ENCODE results near the gene MVK. TPM values are rescaled to one million over a fixed set of nuclear protein-coding genes. Genes with fewer than 3 reads are reported as not detected.

Gene MVK
- total RNA-seq, 1 experiment from 2014 or later = 19.2 TPM

GRCh38 chr12:109632342-109632741 lies 58.7 kb downstream of the MVK start:
- Histone ChIP-seq H4K8ac (replicated peaks; ENCODE audit: insufficient read length, low read depth, low read length) (no peak overlapping the region), H3K4ac (ENCODE audit: low read depth, low read length) (no peak overlapping the region), H3K79me1 (ENCODE audit: insufficient read depth, low read depth, low read length, poor library complexity, severe bottlenecking) (no peaks in the 10 kb centered on the region), H3K27me3 (ENCODE audit: insufficient read depth, low read length) (no peaks in the 10 kb centered on the region), H3K27ac (ENCODE audit: insufficient read length, low read depth, low read length) (no peak overlapping the region), H3K18ac (ENCODE audit: insufficient read length, low read depth, low read length) (no peak overlapping the region), H3K23me2 (ENCODE audit: insufficient read length, low read depth, low read length, poor library complexity, severe bottlenecking) (no peaks in the 10 kb centered on the region), H3K79me2 (ENCODE audit: insufficient read depth, low read length) (no peaks in the 10 kb centered on the region), H2BK20ac (ENCODE audit: low read depth, low read length, poor library complexity, severe bottlenecking) (no peak overlapping the region), H4K91ac (ENCODE audit: insufficient read length, low read depth, low read length) (no peak overlapping the region), H3K4me2 (ENCODE audit: insufficient read depth, insufficient read length, low read length) (no peak overlapping the region), H4K20me1 (ENCODE audit: control insufficient read depth, insufficient read depth, insufficient read length) (peaks cover 2% of the 10 kb centered on the region), H3K23ac (ENCODE audit: insufficient read length, low read depth, low read length) (no peak overlapping the region), H3K9me3 (ENCODE audit: control insufficient read depth, low read depth, low read length) (no peaks in the 10 kb centered on the region), H3K9ac (ENCODE audit: extremely low read depth, insufficient read length, low read length) (no peak overlapping the region), H2BK12ac (ENCODE audit: insufficient read length, low read depth, low read length) (no peak overlapping the region), H4K5ac (ENCODE audit: insufficient read length, low read depth, low read length) (no peak overlapping the region), H2BK120ac (ENCODE audit: low read depth, low read length, poor library complexity, severe bottlenecking) (no peak overlapping the region), H3K4me1 (ENCODE audit: insufficient read depth, low read length) (no peaks in the 10 kb centered on the region; the same call in 1 of the 2 replicates), H3K56ac (ENCODE audit: insufficient read length, low read depth, low read length) (no peak overlapping the region), H2AFZ (ENCODE audit: low read length) (no peak overlapping the region), H2AK5ac (ENCODE audit: insufficient read length, low read length) (no peak overlapping the region), H2BK15ac (ENCODE audit: low read depth, low read length) (no peak overlapping the region), H3T11ph (ENCODE audit: low read length) (no peak overlapping the region), H3K14ac (ENCODE audit: insufficient read depth, low read length) (no peak overlapping the region), H2BK5ac (ENCODE audit: insufficient read length, low read length) (no peak overlapping the region)
- peaks cover 5% of the 10 kb centered on the region for H3K27me3 Mint-ChIP-seq (ENCODE audit: low read depth)
- no peak overlapping the region for H3K27ac Mint-ChIP-seq
- no CpG with 5 or more reads among the region's 8 CpGs for WGBS (ENCODE audit: extremely low coverage, insufficient read length, low lambda C conversion rate)
- no peak overlapping the region for H3K4me3 Mint-ChIP-seq
- TF ChIP-seq CTCF (conservative IDR thresholded peaks at IDR 0.05) = no peak
- DNase-seq = no peak
- peaks cover 4 to 17% of the 10 kb centered on the region in 2 experiments for H3K9me3 Mint-ChIP-seq
- H3K4me1 Mint-ChIP-seq = peaks cover 12 to 24% of the 10 kb centered on the region in 2 experiments
- peaks cover 0 to 10% (median 0%) of the 10 kb centered on the region in 3 experiments; a peak in 3 of 7 replicates for H3K36me3 Mint-ChIP-seq (ENCODE audit: insufficient read depth in 1 of 3, low read depth in 3 of 3)

All from H9 (cell line).